Sigmoid colon (tissue), 4 donors: ENCODE measurements around the gene PXDN.

Source experiments
- EP300 ChIP-seq, 4 donors: sonication (generic); formaldehyde crosslinking; IDR thresholded peaks; one replicate each; pipeline ENCODE4 v1.6.1; 2017; ENCODE audit warnings: antibody characterized with exemption in 4 of 4
- TF ChIP-seq, protein P1 (sequence below), 4 experiments: fragments of 450-650 bp in 3 of 4; fragments of 200-600 bp in 1 of 4; IDR thresholded peaks; one replicate each; pipeline ENCODE4 v1.5.1; 2016 to 2019; ENCODE audit warnings: antibody characterized with exemption in 4 of 4, mild to moderate bottlenecking in 3 of 4, moderate library complexity in 2 of 4

- TF ChIP-seq, protein P1, sequence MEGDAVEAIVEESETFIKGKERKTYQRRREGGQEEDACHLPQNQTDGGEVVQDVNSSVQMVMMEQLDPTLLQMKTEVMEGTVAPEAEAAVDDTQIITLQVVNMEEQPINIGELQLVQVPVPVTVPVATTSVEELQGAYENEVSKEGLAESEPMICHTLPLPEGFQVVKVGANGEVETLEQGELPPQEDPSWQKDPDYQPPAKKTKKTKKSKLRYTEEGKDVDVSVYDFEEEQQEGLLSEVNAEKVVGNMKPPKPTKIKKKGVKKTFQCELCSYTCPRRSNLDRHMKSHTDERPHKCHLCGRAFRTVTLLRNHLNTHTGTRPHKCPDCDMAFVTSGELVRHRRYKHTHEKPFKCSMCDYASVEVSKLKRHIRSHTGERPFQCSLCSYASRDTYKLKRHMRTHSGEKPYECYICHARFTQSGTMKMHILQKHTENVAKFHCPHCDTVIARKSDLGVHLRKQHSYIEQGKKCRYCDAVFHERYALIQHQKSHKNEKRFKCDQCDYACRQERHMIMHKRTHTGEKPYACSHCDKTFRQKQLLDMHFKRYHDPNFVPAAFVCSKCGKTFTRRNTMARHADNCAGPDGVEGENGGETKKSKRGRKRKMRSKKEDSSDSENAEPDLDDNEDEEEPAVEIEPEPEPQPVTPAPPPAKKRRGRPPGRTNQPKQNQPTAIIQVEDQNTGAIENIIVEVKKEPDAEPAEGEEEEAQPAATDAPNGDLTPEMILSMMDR (IDR thresholded peaks at IDR 0.05): no peak
- TF ChIP-seq EP300 (IDR thresholded peaks at IDR 0.05): no peak
These were observed 63.9 kb downstream of the PXDN start for GRCh38 chr2:1680222-1681016.
